ENCODE data around the gene STK10. TPM values are rescaled to one million over a fixed set of nuclear protein-coding genes. Genes with fewer than 3 reads are reported as not detected.

Gene STK10
- total RNA-seq, 1 donor from 2014 or later = 41.9 TPM

DNA sequence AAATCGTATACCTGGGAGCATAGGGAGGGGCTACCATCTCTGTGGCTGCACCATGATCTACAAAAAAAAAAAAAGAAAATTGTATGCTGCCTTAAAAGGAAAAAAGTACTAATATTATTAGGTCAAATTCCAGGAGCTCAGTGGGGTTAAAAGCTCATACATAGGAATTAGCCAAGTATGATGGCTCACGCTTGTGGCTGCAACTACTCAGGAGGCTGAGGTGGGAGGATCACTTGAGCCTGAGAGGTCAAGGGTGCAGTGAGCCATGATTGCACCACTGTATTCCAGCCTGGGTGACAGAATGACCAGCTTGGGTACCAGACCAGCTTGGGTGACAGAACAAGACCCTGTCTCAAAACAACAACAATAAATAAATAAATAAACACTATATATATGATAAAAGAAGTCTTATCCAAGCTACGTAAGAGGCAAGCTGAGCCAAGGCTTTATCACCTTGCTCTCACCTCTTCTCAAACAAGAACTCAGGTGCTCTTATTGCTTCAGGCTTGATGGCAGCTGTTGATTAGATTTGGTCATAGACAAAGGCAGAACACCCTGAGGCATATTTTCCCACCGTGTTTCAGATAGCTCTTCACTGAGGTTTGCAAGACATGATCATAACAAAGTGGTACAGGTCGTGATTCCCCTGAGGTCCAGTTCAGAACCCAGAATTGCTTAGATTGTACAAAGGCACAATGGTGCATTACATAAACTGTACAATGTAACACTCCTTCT lies 178.3 kb downstream of the STK10 start:
- DNase-seq (ENCODE audit: low spot score) = no peak

DNA sequence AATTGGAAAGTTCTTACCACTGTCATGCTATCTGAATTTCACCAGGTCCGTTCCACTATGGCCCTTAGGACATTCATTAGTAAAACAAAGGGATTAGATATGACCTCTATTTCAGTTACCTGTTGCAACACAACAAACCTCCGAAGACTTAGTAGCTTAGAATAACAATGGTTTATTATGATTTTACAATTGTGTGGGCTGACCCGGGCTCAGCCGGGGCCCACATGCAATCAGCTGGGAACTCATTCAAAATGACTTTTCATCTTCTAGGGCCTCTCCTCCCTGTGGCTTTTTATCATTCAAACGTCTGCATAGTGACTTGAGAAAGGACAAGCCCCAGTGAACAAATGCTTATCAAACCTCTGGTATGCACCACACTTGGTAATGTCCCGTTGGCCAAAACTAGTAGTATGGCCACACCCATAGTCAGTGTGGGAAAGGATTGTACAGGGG lies 179.3 kb downstream of the STK10 start:
- DNase-seq (ENCODE audit: low spot score) = no peak

DNA sequence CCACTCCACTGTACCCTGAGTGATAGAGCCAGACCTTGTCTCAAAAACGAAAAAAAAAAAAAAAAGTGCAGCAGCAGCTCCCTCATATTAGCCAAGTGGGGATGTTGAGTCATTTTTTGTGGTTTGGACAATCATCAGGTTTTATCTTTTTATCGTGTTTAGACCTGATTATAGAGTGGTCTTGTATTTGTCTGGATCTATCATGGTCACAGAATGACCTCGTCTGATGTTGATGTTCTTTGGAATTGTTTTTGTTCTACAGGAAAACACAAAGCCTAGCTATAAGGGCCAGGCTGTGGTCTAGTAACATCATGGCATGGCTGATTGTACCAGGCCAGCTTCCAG lies 179.9 kb downstream of the STK10 start:
- DNase-seq (ENCODE audit: low spot score) = no peak

DNA sequence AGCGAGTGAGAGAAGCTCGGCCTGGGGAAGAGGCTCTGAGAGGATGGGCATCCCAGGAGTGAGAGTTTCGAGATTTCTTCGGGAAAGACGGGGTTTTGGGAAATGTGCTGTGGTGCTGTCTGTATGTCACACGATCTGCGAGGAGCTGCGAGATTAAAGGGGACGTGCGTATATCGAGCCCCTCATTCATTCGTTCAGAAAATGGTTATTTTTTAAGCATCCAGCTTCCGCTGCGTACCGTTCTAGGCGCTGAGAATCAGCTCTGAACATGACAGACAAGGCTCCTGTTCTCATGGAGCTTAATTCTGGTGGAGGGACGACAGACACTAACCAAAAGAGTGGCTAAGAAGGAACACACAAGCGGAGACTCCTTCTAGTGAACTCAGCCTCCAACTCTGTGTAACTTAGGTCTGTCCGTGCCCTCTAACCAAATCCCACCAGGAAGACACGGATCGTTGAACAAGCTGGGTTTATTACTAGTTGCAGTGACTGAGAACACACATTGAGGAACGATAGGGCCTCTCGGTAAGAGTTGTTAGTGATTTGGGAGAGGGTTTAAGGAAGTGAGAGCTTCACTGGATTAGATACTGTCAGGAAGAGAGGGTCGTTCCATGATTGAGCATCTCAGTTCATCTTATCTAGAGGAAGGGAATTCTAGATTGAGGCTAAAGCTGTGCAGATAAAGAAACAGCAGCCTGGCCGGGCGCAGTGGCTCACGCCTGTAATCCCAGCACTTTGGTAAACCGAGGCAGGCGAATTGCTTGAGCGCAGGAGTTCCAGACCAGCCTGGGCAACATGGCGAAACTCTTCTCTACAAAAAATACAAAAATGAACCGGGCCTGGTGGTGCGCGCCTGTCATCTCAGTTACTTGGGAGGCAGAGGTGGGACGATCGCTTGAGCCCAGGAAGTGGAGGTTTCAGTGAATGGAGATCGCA lies 180.6 kb downstream of the STK10 start:
- DNase-seq (ENCODE audit: low spot score) = no peak

DNA sequence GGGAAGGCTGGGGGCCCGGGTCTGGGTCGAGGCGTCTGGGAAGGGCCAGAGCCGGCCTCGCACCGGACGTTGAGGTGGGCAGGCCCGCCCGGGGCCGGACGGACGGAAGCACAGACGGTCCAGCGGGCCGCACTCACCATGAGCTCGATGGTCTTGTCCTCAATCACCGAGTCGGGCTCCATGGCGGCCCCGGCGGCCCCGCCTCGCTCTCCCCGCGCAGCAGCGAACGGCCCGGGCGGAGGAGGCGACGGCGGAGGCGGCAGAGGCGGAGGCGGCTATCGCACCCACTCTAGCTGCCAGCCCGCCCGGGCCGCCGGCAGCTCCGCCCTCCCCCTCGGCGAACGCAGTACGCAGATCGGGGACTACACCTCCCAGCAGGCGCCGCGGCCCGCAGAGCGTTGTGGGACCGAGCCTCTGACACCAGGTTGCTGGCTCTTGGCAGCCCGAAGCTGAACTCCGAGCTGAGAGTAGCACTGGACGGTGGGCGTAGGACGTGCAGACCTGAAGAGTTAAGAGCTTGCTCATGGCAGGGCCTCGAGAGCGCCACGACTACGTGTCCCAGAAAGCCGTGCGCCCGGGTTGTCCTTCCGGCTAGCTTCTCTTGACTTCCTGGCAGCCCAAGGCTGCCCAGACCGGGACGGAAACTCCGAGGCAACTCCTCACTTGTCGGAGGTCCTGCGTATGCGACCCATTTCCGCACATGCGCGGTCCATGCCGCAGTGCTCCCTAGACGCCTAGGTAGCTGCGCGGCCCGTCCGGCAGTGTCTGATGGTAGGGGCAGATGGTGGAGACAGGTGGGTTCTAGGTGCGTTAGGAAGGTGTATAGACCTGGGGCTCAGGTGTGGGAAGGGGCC lies 181.5 kb downstream of the STK10 start, which contains the start of gene FBXW11:
Gene FBXW11, minus strand, starts transcription at position 318 of the 854 bp plus-strand sequence. Its CDS starts 136 bp downstream, at position 182.
- DNase-seq (ENCODE audit: low spot score) = peak; percentile 95

- DNase-seq (ENCODE audit: low spot score) = no peak
Measured at GRCh38 chr5:172005708-172006320, 182.2 kb downstream of the STK10 start.

DNA sequence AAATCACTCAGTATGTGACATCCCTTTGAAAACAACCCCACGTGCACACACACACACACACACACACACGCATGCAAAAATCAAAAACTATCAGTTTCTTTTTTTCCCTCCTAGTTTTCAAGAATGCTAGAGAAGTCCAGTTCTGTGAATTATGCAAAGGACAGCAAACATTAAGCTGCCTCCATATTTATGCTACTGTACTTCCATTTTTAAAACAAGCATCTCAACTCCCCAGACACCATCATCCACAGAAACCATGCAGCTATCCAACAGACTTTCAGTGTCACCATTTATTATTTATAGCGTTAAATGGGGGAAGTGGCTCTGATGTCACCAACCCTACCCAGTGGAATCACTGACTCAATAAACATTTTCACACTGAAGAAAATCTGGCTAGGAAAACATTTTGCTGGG lies 183.2 kb downstream of the STK10 start:
- no peak for DNase-seq (ENCODE audit: low spot score)

- DNase-seq (ENCODE audit: low spot score) = no peak
Measured at GRCh38 chr5:172003746-172004145, 184.3 kb downstream of the STK10 start.

GRCh38 chr5:172002840-172003512 lies 185.0 kb downstream of the STK10 start:
- no peak for DNase-seq (ENCODE audit: low spot score)

DNA sequence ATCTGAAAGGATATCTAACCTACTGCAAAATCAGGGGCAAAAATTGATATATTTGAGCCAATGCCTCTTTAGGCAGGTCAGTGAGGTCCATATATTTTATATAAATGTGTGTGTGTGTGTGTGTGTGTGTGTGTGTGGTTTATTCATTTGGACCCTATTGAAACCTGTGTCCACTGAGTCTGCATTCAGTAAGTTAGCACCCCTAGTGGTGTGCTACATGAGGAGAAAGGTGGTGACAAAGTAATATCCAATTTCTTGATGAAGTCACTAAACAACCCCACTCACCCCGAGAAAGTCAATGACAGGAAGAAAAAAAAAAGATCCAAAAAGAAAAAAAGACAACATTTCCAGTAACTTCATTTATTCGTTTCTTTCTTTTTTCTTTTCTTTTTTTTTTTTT lies 185.7 kb downstream of the STK10 start:
- no peak for DNase-seq (ENCODE audit: low spot score)

DNA sequence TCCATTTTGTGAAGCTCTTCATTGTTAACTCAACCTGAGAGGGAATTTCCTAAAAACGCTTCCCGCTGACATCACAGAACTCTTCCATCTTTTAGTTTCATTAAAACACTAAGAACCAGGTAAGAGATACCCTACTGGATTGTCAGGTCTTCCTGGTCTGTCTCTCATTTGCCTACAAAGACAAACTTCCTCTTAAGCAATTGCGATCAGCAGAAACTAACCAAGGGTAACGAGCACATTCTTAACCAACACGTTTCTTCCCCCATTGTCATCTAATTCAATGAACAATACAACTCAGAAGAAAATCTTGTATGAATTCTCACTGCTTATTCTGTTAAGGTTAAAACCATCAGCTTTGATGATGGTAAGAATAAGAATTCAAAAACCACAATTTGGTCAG lies 188.1 kb downstream of the STK10 start:
- DNase-seq (ENCODE audit: low spot score) = no peak

DNA sequence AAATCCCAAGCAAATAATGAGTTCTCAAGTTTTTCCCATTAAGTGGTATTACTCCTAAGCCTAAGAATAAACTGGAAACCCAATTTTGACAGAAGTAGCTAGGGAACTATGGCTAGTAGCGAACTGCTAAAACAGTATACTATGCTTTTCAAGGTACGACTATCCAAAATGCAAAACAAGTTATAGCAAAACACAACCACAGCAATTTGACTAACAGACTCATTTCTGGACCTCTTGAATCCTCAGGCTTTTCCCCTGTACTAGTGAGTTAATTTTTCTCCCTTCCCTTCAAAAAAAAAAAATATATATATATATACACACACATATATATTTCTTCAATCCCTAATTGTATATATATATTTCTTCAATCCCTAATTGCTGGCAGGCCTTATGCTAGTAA lies 188.9 kb downstream of the STK10 start:
- no peak for DNase-seq (ENCODE audit: low spot score)

- DNase-seq (ENCODE audit: low spot score) = no peak
Measured at GRCh38 chr5:171997011-171997410, 191.0 kb downstream of the STK10 start.

GRCh38 chr5:171992813-171993212 lies 195.2 kb downstream of the STK10 start:
- DNase-seq (ENCODE audit: low spot score) = no peak

DNA sequence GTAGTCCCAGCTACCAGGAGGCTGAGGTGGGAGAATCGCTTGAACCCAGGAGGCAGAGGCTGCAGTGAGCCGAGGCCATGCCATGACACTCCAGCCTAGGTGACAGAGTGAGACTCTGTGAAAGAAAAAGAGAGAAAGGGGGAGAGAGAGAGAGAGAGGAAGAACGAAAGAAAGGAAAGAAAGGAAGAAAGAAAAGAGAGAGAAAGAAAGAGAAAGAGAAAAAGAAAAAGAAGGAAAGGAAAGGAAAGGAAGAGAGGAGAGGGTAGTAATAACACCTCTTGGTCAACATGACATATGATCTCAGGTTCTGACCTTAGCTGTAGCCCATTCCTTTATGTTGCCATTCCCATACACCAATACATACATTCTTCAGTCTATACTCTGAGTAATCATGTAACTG lies 195.7 kb downstream of the STK10 start:
- DNase-seq (ENCODE audit: low spot score) = no peak

Other genes starting within 250 kb of the STK10 start
- gene FBXW11, start 181.6 kb downstream of the STK10 start, total RNA-seq = 64.2 TPM
- gene EFCAB9, start 5.9 kb upstream of the STK10 start, total RNA-seq = not detected
- gene UBTD2, start 95.5 kb upstream of the STK10 start, total RNA-seq = 14.6 TPM